ENCODE data around the gene NTM.

Gene NTM

GRCh38 chr11:131549770-131550169 is 179.4 kb downstream of the NTM start:
- no peak for DNase-seq (ENCODE audit: low read depth)

GRCh38 chr11:131560287-131560686 is 189.9 kb downstream of the NTM start:
- DNase-seq (ENCODE audit: low read depth): no peak

- no peak for DNase-seq (ENCODE audit: low read depth)
These were observed 191.1 kb downstream of the NTM start for GRCh38 chr11:131561501-131561900.

GRCh38 chr11:131561972-131562371 is 191.6 kb downstream of the NTM start:
- DNase-seq (ENCODE audit: low read depth): no peak

GRCh38 chr11:131568318-131568717 is 197.9 kb downstream of the NTM start:
- DNase-seq (ENCODE audit: low read depth): no peak

GRCh38 chr11:131571571-131571970 is 201.2 kb downstream of the NTM start:
- DNase-seq (ENCODE audit: low read depth): no peak

- no peak for DNase-seq (ENCODE audit: low read depth)
These were observed 202.0 kb downstream of the NTM start for GRCh38 chr11:131572423-131572822.

- no peak for DNase-seq (ENCODE audit: low read depth)
These were observed 209.5 kb downstream of the NTM start for GRCh38 chr11:131579932-131580387.

GRCh38 chr11:131580476-131580875 is 210.1 kb downstream of the NTM start:
- no peak for DNase-seq (ENCODE audit: low read depth)

- DNase-seq (ENCODE audit: low read depth): no peak
These were observed 210.6 kb downstream of the NTM start for GRCh38 chr11:131581046-131581445.

- no peak for DNase-seq (ENCODE audit: low read depth)
These were observed 211.7 kb downstream of the NTM start for GRCh38 chr11:131582021-131582525.

GRCh38 chr11:131583421-131583820 is 213.0 kb downstream of the NTM start:
- no peak for DNase-seq (ENCODE audit: low read depth)

- no peak for DNase-seq (ENCODE audit: low read depth)
These were observed 213.5 kb downstream of the NTM start for GRCh38 chr11:131583938-131584337.

GRCh38 chr11:131584785-131585592 is 214.6 kb downstream of the NTM start:
- no peak for DNase-seq (ENCODE audit: low read depth)

- no peak for DNase-seq (ENCODE audit: low read depth)
These were observed 217.6 kb downstream of the NTM start for GRCh38 chr11:131588057-131588456.

- no peak for DNase-seq (ENCODE audit: low read depth)
These were observed 220.6 kb downstream of the NTM start for GRCh38 chr11:131591051-131591461.

- no peak for DNase-seq (ENCODE audit: low read depth)
These were observed 221.7 kb downstream of the NTM start for GRCh38 chr11:131592152-131592551.

- no peak for DNase-seq (ENCODE audit: low read depth)
These were observed 222.3 kb downstream of the NTM start for GRCh38 chr11:131592734-131593133.

- no peak for DNase-seq (ENCODE audit: low read depth)
These were observed 222.9 kb downstream of the NTM start for GRCh38 chr11:131593301-131593700.

- DNase-seq (ENCODE audit: low read depth): no peak
These were observed 225.4 kb downstream of the NTM start for GRCh38 chr11:131595797-131596196.

- DNase-seq (ENCODE audit: low read depth): no peak
These were observed 227.5 kb downstream of the NTM start for GRCh38 chr11:131597890-131598289.

GRCh38 chr11:131598305-131598704 is 227.9 kb downstream of the NTM start:
- DNase-seq (ENCODE audit: low read depth): no peak

GRCh38 chr11:131599285-131599684 is 228.9 kb downstream of the NTM start:
- DNase-seq (ENCODE audit: low read depth): no peak

- DNase-seq (ENCODE audit: low read depth): no peak
These were observed 230.2 kb downstream of the NTM start for GRCh38 chr11:131600628-131601027.
